Skeletal muscle tissue (tissue), 5 donors: ENCODE data around the gene MGA. TPM values are rescaled to one million over a fixed set of nuclear protein-coding genes. Genes with fewer than 3 reads are reported as not detected.

Experiments
- H3K27ac ChIP-seq: one replicate; pipeline ENCODE4 v1.7.0; 2013; ENCODE audit warnings: mild to moderate bottlenecking, low read depth, low read length, inconsistent platforms
- H3K27me3 ChIP-seq, 3 donors: one replicate each; pipeline ENCODE4 v1.7.0; 2013; ENCODE audit warnings: low read length in 3 of 3; ENCODE audit not compliant: control insufficient read depth in 3 of 3, insufficient read depth in 3 of 3
- H3K36me3 ChIP-seq, 3 donors: one replicate each; pipeline ENCODE4 v1.7.0; 2013; ENCODE audit warnings: low read length in 3 of 3; ENCODE audit not compliant: control insufficient read depth in 3 of 3, insufficient read depth in 3 of 3
- H3K4me1 ChIP-seq, 3 donors: one replicate each; pipeline ENCODE4 v1.7.0; 2013; ENCODE audit warnings: low read length in 3 of 3, mild to moderate bottlenecking in 3 of 3; ENCODE audit not compliant: control insufficient read depth in 3 of 3, insufficient read depth in 3 of 3
- H3K4me3 ChIP-seq, 3 donors: one replicate each; pipeline ENCODE4 v1.7.0; 2013; ENCODE audit warnings: low read length in 3 of 3
- H3K9ac ChIP-seq, 3 donors: one replicate each; pipeline ENCODE4 v1.7.0; 2013; ENCODE audit warnings: low read length in 3 of 3, mild to moderate bottlenecking in 3 of 3, moderate library complexity in 2 of 3, low read depth in 1 of 3
- H3K9me3 ChIP-seq, 3 donors: one replicate each; pipeline ENCODE4 v1.7.0; 2013; ENCODE audit warnings: low read length in 3 of 3; ENCODE audit not compliant: control insufficient read depth in 3 of 3
- small RNA-seq: library from RNA; depleted of rRNA; stranded (forward); fragments of <200 nt; gene quantifications from one replicate; pipeline ENCODE3, GENCODE V24; 2014
- total RNA-seq: library from RNA; depleted of rRNA; stranded (reverse); fragments of >200 nt; gene quantifications from one replicate; pipeline ENCODE4 v1.2.3, GENCODE V29; 2014
- donor health status: Osteomylitis.

MGA gene
- total RNA-seq, 1 donor from 2014 or later, result 77.2 TPM

- Histone ChIP-seq H3K4me1 (peaks cover 0 to 6% (median 5%) of the 10 kb centered on the region in 3 donors), H3K4me3 (no peak overlapping the region), H3K9ac (no peak overlapping the region), H3K36me3 (peaks cover 69 to 85% (median 69%) of the 10 kb centered on the region in 3 donors), H3K27ac (no peak overlapping the region), H3K9me3 (no peaks in the 10 kb centered on the region), H3K27me3 (no peaks in the 10 kb centered on the region)
Observed at GRCh38 chr15:41819455-41820050, 159.3 kb downstream of the MGA start.

- Histone ChIP-seq H3K4me1 (peaks cover 0 to 6% (median 5%) of the 10 kb centered on the region in 3 donors), H3K9me3 (no peaks in the 10 kb centered on the region), H3K27ac (no peak overlapping the region), H3K27me3 (no peaks in the 10 kb centered on the region), H3K4me3 (no peak overlapping the region), H3K36me3 (peaks cover 68 to 79% (median 70%) of the 10 kb centered on the region in 3 donors), H3K9ac (no peak overlapping the region)
Observed at GRCh38 chr15:41820791-41821423, 160.7 kb downstream of the MGA start.

GRCh38 chr15:41821831-41822230, 161.6 kb downstream of the MGA start:
- H3K4me1 ChIP-seq, result peaks cover 0 to 6% (median 5%) of the 10 kb centered on the region in 3 donors
- H3K4me3 ChIP-seq, result no peak overlapping the region
- H3K27ac ChIP-seq, result no peak overlapping the region
- no peaks in the 10 kb centered on the region for H3K9me3 ChIP-seq
- H3K27me3 ChIP-seq, result no peaks in the 10 kb centered on the region
- H3K9ac ChIP-seq, result no peak overlapping the region
- peaks cover 67 to 73% (median 68%) of the 10 kb centered on the region in 3 donors for H3K36me3 ChIP-seq

DNA sequence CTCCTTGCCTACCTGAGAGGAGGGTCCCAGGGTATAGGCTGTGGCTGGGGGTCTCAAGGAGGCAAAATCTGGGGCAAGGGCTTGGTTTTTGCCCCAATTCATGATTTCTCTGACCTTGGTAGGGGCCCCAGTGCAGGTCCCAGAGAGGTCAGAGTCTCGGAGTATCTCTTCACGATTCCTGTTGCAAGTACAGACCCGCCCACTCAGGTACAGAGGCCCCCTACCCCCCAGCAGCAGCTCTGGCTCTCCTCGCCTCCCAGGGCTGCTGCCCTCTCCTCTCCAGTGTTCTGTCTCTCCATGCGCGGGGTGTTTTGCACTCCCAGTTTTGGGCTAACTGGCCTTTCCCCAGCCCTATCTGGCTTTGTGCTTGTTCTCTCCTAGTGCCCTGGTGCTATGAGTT, 162.3 kb downstream of the MGA start:
- no peaks in the 10 kb centered on the region for H3K9me3 ChIP-seq
- H3K4me3 ChIP-seq, result no peak overlapping the region
- H3K4me1 ChIP-seq, result peaks cover 4 to 9% (median 6%) of the 10 kb centered on the region in 3 donors
- H3K36me3 ChIP-seq, result peaks cover 61 to 67% (median 61%) of the 10 kb centered on the region in 3 donors
- no peak overlapping the region for H3K27ac ChIP-seq
- H3K9ac ChIP-seq, result no peak overlapping the region
- H3K27me3 ChIP-seq, result no peaks in the 10 kb centered on the region

Small RNA genes within 50 kb of the gene (small RNA-seq; reads per million reads assigned to genes)
- not detected for gene MIR626

Other genes with a start within 250 kb of the MGA start
- gene RTF1, start 243.3 kb upstream of the MGA start, total RNA-seq, result 31.3 TPM
- not detected for gene ITPKA, start 166.5 kb upstream of the MGA start, total RNA-seq
- gene LTK, start 146.6 kb upstream of the MGA start, total RNA-seq, result 4.2 TPM
- gene RPAP1, start 116.1 kb upstream of the MGA start, total RNA-seq, result 6.8 TPM
- 11.5 TPM for gene TYRO3, start 101.2 kb upstream of the MGA start, total RNA-seq
- 10.4 TPM for gene MAPKBP1, start 114.1 kb downstream of the MGA start, total RNA-seq
- 1.0 TPM for gene JMJD7, start 167.7 kb downstream of the MGA start, total RNA-seq
- 1.6 TPM for gene PLA2G4B, start 178.4 kb downstream of the MGA start, total RNA-seq
- gene SPTBN5, start 233.6 kb downstream of the MGA start, total RNA-seq, result 1.0 TPM